ENCODE results near the gene GSC2. TPM values are rescaled to one million over a fixed set of nuclear protein-coding genes. Genes with fewer than 3 reads are reported as not detected.

GSC2 gene
- total RNA-seq, 2 donors from 2014 or later: not detected

Other genes with a start within 250 kb of the GSC2 start
- gene DGCR6, start 244.0 kb downstream of the GSC2 start, total RNA-seq: 1 to 10 TPM; 2.5 to 2.9 TPM
- 1 to 10 TPM in 1 of 2 donors, under 1 TPM in 1; 0.76 to 1.1 TPM for gene PRODH, start 214.0 kb downstream of the GSC2 start, total RNA-seq
- 10 to 100 TPM; 24.4 to 28.5 TPM for gene DGCR2, start 27.9 kb downstream of the GSC2 start, total RNA-seq
- gene TSSK2, start 19.0 kb downstream of the GSC2 start, total RNA-seq: not detected
- 10 to 100 TPM; 16.0 to 19.7 TPM for gene ESS2, start 5.6 kb downstream of the GSC2 start, total RNA-seq
- gene SLC25A1, start 28.4 kb upstream of the GSC2 start, total RNA-seq: 10 to 100 TPM; 34.3 TPM
- 1 to 10 TPM in 1 of 2 donors, under 1 TPM in 1; 0.99 to 2.1 TPM for gene CLTCL1, start 141.4 kb upstream of the GSC2 start, total RNA-seq

All from activated T-cell treated with anti-CD3 and anti-CD28 coated beads, Interleukin-2, amount 50 U/mL, for 72 hours (primary cell).